Bone marrow (tissue), 2 donors: ENCODE measurements around the gene XYLB.

Source experiments
- DNase-seq, 2 donors: peaks; one replicate each; lab custom pipeline; 2025; lab: John Stamatoyannopoulos, UW

Gene XYLB

GRCh38 chr3:38323060-38323459 is 23.5 kb upstream of the XYLB start:
- no peak for DNase-seq

GRCh38 chr3:38325256-38325655 is 21.3 kb upstream of the XYLB start:
- DNase-seq: no peak

GRCh38 chr3:38327335-38328009 is 19.1 kb upstream of the XYLB start:
- peak in 1 of 2 donors; percentile 60 for DNase-seq

- no peak for DNase-seq
Observed at GRCh38 chr3:38331257-38332022, 15.1 kb upstream of the XYLB start.

- DNase-seq: no peak
Observed at GRCh38 chr3:38332201-38332600, 14.4 kb upstream of the XYLB start.

- DNase-seq: no peak
Observed at GRCh38 chr3:38334142-38335055, 12.2 kb upstream of the XYLB start.

- DNase-seq: no peak
Observed at GRCh38 chr3:38335263-38335662, 11.3 kb upstream of the XYLB start.

GRCh38 chr3:38337703-38338102 is 8.9 kb upstream of the XYLB start:
- DNase-seq: no peak

GRCh38 chr3:38343797-38344594 is 2.6 kb upstream of the XYLB start:
- DNase-seq: no peak

GRCh38 chr3:38345879-38346586 is 552 bp upstream of the XYLB start:
- no peak for DNase-seq

- no peak for DNase-seq
Observed at GRCh38 chr3:38347421-38348200, 1.0 kb downstream of the XYLB start.

GRCh38 chr3:38348903-38349302 is 2.3 kb downstream of the XYLB start:
- peak in 1 of 2 donors; percentile 37 for DNase-seq

GRCh38 chr3:38349684-38350359 is 3.2 kb downstream of the XYLB start:
- no peak for DNase-seq

- DNase-seq: no peak
Observed at GRCh38 chr3:38353151-38353550, 6.6 kb downstream of the XYLB start.

GRCh38 chr3:38354588-38355330 is 8.2 kb downstream of the XYLB start:
- DNase-seq: no peak

GRCh38 chr3:38359038-38359437 is 12.5 kb downstream of the XYLB start:
- DNase-seq: no peak

GRCh38 chr3:38360345-38360744 is 13.8 kb downstream of the XYLB start:
- no peak for DNase-seq

- no peak for DNase-seq
Observed at GRCh38 chr3:38361496-38361895, 14.9 kb downstream of the XYLB start.

GRCh38 chr3:38362825-38363224 is 16.2 kb downstream of the XYLB start:
- no peak for DNase-seq
